IMR-90 (cell line): Measurements from ENCODE around the gene SPACA7. TPM values are rescaled to one million over a fixed set of nuclear protein-coding genes. Genes with fewer than 3 reads are reported as not detected.

Experiments
- ATAC-seq: fragments of 200-7000 bp; cut with Tn5 transposase; 2 replicates; pipeline ENCODE4 v1.9.1; 2020; ENCODE audit warnings: low read depth, mild to moderate bottlenecking, moderate library complexity
- BruUV-seq: library from RNA; stranded (reverse); fragments of 400-500 nt; replicated peaks from 2 replicates; lab custom pipeline; 2021; lab: Mats Ljungman, UMichigan
- CTCF ChIA-PET: fragments of 300-600 bp; formaldehyde crosslinking; extraction: SDS; loops from one replicate; lab custom pipeline; 2021; ENCODE audit warnings: antibody characterized with exemption; lab: Yijun Ruan, JAX
- POLR2A ChIA-PET: fragments of 300-600 bp; sonication (Branson Sonifier 250); formaldehyde crosslinking; loops from one replicate; lab custom pipeline; 2022; ENCODE audit warnings: antibody characterized with exemption; ENCODE audit not compliant: unreplicated experiment; lab: Charles Lee
- DNase-seq: peaks from one replicate; pipeline ENCODE4 v3.0.0; 2013
- H2AFZ ChIP-seq: replicated peaks from 2 replicates; pipeline ENCODE3; 2013; ENCODE audit warnings: low read length, mild to moderate bottlenecking; ENCODE audit not compliant: poor library complexity
- H2AK5ac ChIP-seq: 2 replicates; pipeline ENCODE4 v1.6.1; 2013; ENCODE audit warnings: low read depth, low read length, inconsistent platforms
- H2AK9ac ChIP-seq: replicated peaks from 2 replicates; pipeline ENCODE3; 2013; ENCODE audit warnings: mild to moderate bottlenecking, low read depth, low read length, moderate library complexity; ENCODE audit not compliant: poor library complexity
- H2BK120ac ChIP-seq: 2 replicates; pipeline ENCODE4 v1.6.1; 2013; ENCODE audit warnings: low read depth, low read length, inconsistent platforms
- H2BK15ac ChIP-seq: 3 replicates; pipeline ENCODE4 v1.6.1; 2013; ENCODE audit warnings: low read depth, low read length, inconsistent platforms
- H2BK20ac ChIP-seq: 2 replicates; pipeline ENCODE4 v1.6.1; 2013; ENCODE audit warnings: low read depth, mild to moderate bottlenecking, inconsistent platforms, low read length, moderate library complexity
- H2BK5ac ChIP-seq: 2 replicates; pipeline ENCODE4 v1.6.1; 2013; ENCODE audit warnings: mild to moderate bottlenecking, low read depth, low read length, inconsistent platforms; ENCODE audit not compliant: poor library complexity, severe bottlenecking
- H3K14ac ChIP-seq: replicated peaks from 2 replicates; pipeline ENCODE4 v1.6.1; 2013; ENCODE audit warnings: low read depth, low read length, inconsistent platforms
- H3K18ac ChIP-seq: 2 replicates; pipeline ENCODE4 v1.6.1; 2013; ENCODE audit warnings: low read depth, low read length, control low read depth
- H3K23ac ChIP-seq: 2 replicates; pipeline ENCODE4 v1.6.1; 2013; ENCODE audit warnings: low read depth, low read length, inconsistent platforms
- H3K27ac ChIP-seq: 2 replicates; pipeline ENCODE4 v1.5.1; 2013; ENCODE audit warnings: mild to moderate bottlenecking, control low read depth, low read length; ENCODE audit not compliant: insufficient read depth
- H3K27me3 ChIP-seq: 2 replicates; pipeline ENCODE4 v1.6.1; 2013; ENCODE audit warnings: low read length; ENCODE audit not compliant: control insufficient read depth, insufficient read depth
- H3K36me3 ChIP-seq: 2 replicates; pipeline ENCODE4 v1.6.1; 2013; ENCODE audit warnings: low read length, mixed read lengths; ENCODE audit not compliant: control insufficient read depth, insufficient read depth
- H3K4ac ChIP-seq: 2 replicates; pipeline ENCODE4 v1.6.1; 2013; ENCODE audit warnings: low read depth, low read length, inconsistent platforms
- H3K4me1 ChIP-seq: 2 replicates; pipeline ENCODE4 v1.6.1; 2013; ENCODE audit warnings: low read length, mixed read lengths; ENCODE audit not compliant: control insufficient read depth, insufficient read depth
- H3K4me2 ChIP-seq: 2 replicates; pipeline ENCODE4 v1.6.1; 2013; ENCODE audit warnings: low read depth, mild to moderate bottlenecking, control low read depth, low read length, moderate library complexity
- H3K4me3 ChIP-seq: 2 replicates; pipeline ENCODE4 v1.5.1; 2013; ENCODE audit warnings: low read depth, mild to moderate bottlenecking, control low read depth, low read length, moderate library complexity; ENCODE audit not compliant: insufficient read depth
- H3K56ac ChIP-seq: 2 replicates; pipeline ENCODE4 v1.6.1; 2013; ENCODE audit warnings: low read length, inconsistent platforms; ENCODE audit not compliant: insufficient read depth; ENCODE audit errors: extremely low read depth
- H3K79me1 ChIP-seq, 2 experiments: 2 replicates each; pipeline ENCODE4 v1.6.1; 2013; ENCODE audit warnings: low read length in 2 of 2, inconsistent platforms in 1 of 2, low read depth in 1 of 2
- H3K9ac ChIP-seq: 2 replicates; pipeline ENCODE4 v1.6.1; 2013; ENCODE audit warnings: low read depth, low read length, control low read depth
- H3K9me1 ChIP-seq: 2 replicates; pipeline ENCODE4 v1.6.1; 2013; ENCODE audit warnings: low read length, inconsistent platforms; ENCODE audit not compliant: insufficient read depth
- H3K9me3 ChIP-seq: 2 replicates; pipeline ENCODE4 v1.6.1; 2013; ENCODE audit warnings: low read length; ENCODE audit not compliant: control insufficient read depth, insufficient read depth
- H4K20me1 ChIP-seq: 2 replicates; pipeline ENCODE4 v1.6.1; 2013; ENCODE audit warnings: low read length, inconsistent platforms; ENCODE audit not compliant: insufficient read depth
- H4K5ac ChIP-seq: 2 replicates; pipeline ENCODE4 v1.6.1; 2013; ENCODE audit warnings: mild to moderate bottlenecking, low read depth, low read length, control low read depth
- H4K8ac ChIP-seq, 2 experiments: 2 replicates each; pipeline ENCODE4 v1.6.1; 2013; ENCODE audit warnings: low read depth in 2 of 2, low read length in 2 of 2, control low read depth in 1 of 2, inconsistent platforms in 1 of 2
- H4K91ac ChIP-seq: 2 replicates; pipeline ENCODE4 v1.6.1; 2013; ENCODE audit warnings: low read depth, low read length, inconsistent platforms; ENCODE audit not compliant: insufficient read depth
- BHLHE40 ChIP-seq: fragments of 150-350 bp; IDR thresholded peaks from 2 replicates; pipeline ENCODE4 v1.6.1; 2016; ENCODE audit warnings: mild to moderate bottlenecking, low read depth, low read length
- CEBPB ChIP-seq: IDR thresholded peaks from 2 replicates; pipeline ENCODE4 v1.6.1; 2012; ENCODE audit warnings: low read depth, low read length, improper control_type of control experiment
- CHD1 ChIP-seq: IDR thresholded peaks from 2 replicates; pipeline ENCODE4 v1.6.1; 2012; ENCODE audit warnings: low read depth, low read length, improper control_type of control experiment
- CTCF ChIP-seq: conservative IDR thresholded peaks from 2 replicates; pipeline ENCODE4 v1.5.1; 2012; ENCODE audit warnings: mild to moderate bottlenecking, low read depth, low read length, improper control_type of control experiment
- ELK1 ChIP-seq: fragments of 150-350 bp; IDR thresholded peaks from 2 replicates; pipeline ENCODE4 v1.6.1; 2016; ENCODE audit warnings: low read depth, mild to moderate bottlenecking, low read length, moderate library complexity, borderline replicate concordance
- FOS ChIP-seq: fragments of 150-350 bp; IDR thresholded peaks from 2 replicates; pipeline ENCODE4 v1.6.1; 2016; ENCODE audit warnings: low read depth, low read length
- MAFK ChIP-seq: IDR thresholded peaks from 2 replicates; pipeline ENCODE4 v1.6.1; 2012; ENCODE audit warnings: low read depth, low read length, improper control_type of control experiment
- MAZ ChIP-seq: IDR thresholded peaks from 2 replicates; pipeline ENCODE4 v1.6.1; 2012; ENCODE audit warnings: low read depth, mild to moderate bottlenecking, low read length, improper control_type of control experiment, moderate library complexity, borderline replicate concordance
- NFE2L2 ChIP-seq: fragments of 150-350 bp; IDR thresholded peaks from 2 replicates; pipeline ENCODE4 v1.6.1; 2016; ENCODE audit warnings: low read depth, mild to moderate bottlenecking, low read length
- POLR2A ChIP-seq: IDR thresholded peaks from 2 replicates; pipeline ENCODE4 v1.6.1; 2012; ENCODE audit warnings: mild to moderate bottlenecking, low read depth, low read length
- RAD21 ChIP-seq: IDR thresholded peaks from 2 replicates; pipeline ENCODE4 v1.6.1; 2012; ENCODE audit warnings: low read length, improper control_type of control experiment
- RCOR1 ChIP-seq: IDR thresholded peaks from 2 replicates; pipeline ENCODE4 v1.6.1; 2012; ENCODE audit warnings: mild to moderate bottlenecking, low read length, improper control_type of control experiment; ENCODE audit not compliant: insufficient replicate concordance
- RFX5 ChIP-seq: IDR thresholded peaks from 2 replicates; pipeline ENCODE4 v1.8.0; 2012; ENCODE audit warnings: low read depth, mild to moderate bottlenecking, low read length, moderate library complexity
- SMC3 ChIP-seq: fragments of 150-350 bp; IDR thresholded peaks from 2 replicates; pipeline ENCODE4 v1.6.1; 2016; ENCODE audit warnings: low read depth, mild to moderate bottlenecking, antibody characterized with exemption, low read length, moderate library complexity
- USF2 ChIP-seq: fragments of 150-350 bp; IDR thresholded peaks from 2 replicates; pipeline ENCODE4 v1.6.1; 2017; ENCODE audit warnings: mild to moderate bottlenecking, antibody characterized with exemption, low read length, low read depth
- WGBS, 2 experiments: methylation state at CpG; one replicate each; pipeline versions ENCODE4 v1.1.5 to v1.1.7; 2013; ENCODE audit warnings: missing lambda C conversion rate in 2 of 2; ENCODE audit not compliant: insufficient read length in 1 of 2; ENCODE audit errors: extremely low coverage in 2 of 2; 5-methylcytosine and 5-hydroxymethylcytosine counted together
- dilution Hi-C: fragments of 300-500 bp; cut with HindIII; formaldehyde crosslinking; loops from one replicate; pipeline ENCODE4 v1.14.3; 2018; ENCODE audit warnings: low sequenced_read_pairs; ENCODE audit not compliant: unreplicated experiment
- in situ Hi-C: fragments of 300-500 bp; cut with MboI; formaldehyde crosslinking; loops from 3 replicates; pipeline ENCODE4 v1.14.3; 2019; ENCODE audit warnings: low sequenced_read_pairs, inconsistent platforms, mixed read lengths
- intact Hi-C: fragments of 100-400 bp; cut with micrococcal nuclease; formaldehyde crosslinking; loops from 2 replicates; pipeline ENCODE4 v1.10.0; 2022
- polyA plus RNA-seq, 3 experiments: library from polyadenylated mRNA; depleted of rRNA; stranded (reverse); fragments of >200 nt; gene quantifications; 2 replicates each; pipeline ENCODE4 v1.2.3, GENCODE V29; 2012; ENCODE audit warnings: low replicate concordance in 1 of 3
- total RNA-seq: library from RNA; depleted of rRNA; stranded (reverse); fragments of >200 nt; gene quantifications from 2 replicates; pipeline ENCODE4 v1.2.3, GENCODE V29; 2012

SPACA7 gene
- total and polyA plus RNA-seq, 2 of the 4 experiments (the other 2 are of a cell fraction), result not detected

DNA sequence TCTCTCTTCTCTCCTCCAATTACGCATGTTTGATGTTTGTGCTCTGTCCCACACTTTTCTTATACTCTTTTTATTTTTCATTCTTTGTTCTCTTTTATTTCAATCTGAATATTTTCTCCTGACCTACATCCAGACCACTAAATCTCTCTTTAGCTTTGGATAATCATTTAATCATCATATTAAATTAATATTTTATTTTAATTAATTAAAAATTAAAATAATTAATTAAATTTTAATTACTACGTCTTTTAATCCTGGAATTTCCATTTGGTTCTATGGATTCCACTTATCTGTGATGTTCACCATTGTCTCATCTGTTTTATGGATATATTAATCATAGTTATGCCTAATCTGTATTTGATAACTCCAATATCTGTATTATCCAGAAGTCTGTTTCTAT lies 62.4 kb downstream of the SPACA7 start:
- peaks cover 6% of the 10 kb centered on the region for H3K27me3 ChIP-seq
- WGBS, 2 experiments, result no CpG with 5 or more reads among the region's 2 CpGs
- ATAC-seq (no peak), DNase-seq (no peak)
- no peak overlapping the region for H2BK15ac ChIP-seq
- intact Hi-C loops (loop anchor here (10.0 kb wide), 1 partner anchor 1494 kb away; no protein-coding TSS in a partner anchor), in situ Hi-C loops (no loop called here), dilution Hi-C loops (no loop called here)
- no peak overlapping the region for H3K18ac ChIP-seq
- no peak overlapping the region for H2AFZ ChIP-seq
- no peaks in the 10 kb centered on the region for H3K36me3 ChIP-seq
- H2BK120ac ChIP-seq, result no peak overlapping the region
- no peak overlapping the region for H3K4ac ChIP-seq
- H3K14ac ChIP-seq, result no peak overlapping the region
- no peak overlapping the region for H2BK20ac ChIP-seq
- H3K9me1 ChIP-seq, result no peaks in the 10 kb centered on the region
- no peak overlapping the region for H3K4me2 ChIP-seq
- no peak for TF ChIP-seq CHD1
- no peak for TF ChIP-seq RCOR1
- TF ChIP-seq CTCF, result no peak
- no peak for TF ChIP-seq POLR2A
- no peak for TF ChIP-seq CEBPB
- no peak for TF ChIP-seq MAFK
- TF ChIP-seq RFX5, result no peak
- no peak for TF ChIP-seq MAZ
- no peak for TF ChIP-seq FOS
- no peak for TF ChIP-seq RAD21
- no peak for TF ChIP-seq BHLHE40
- TF ChIP-seq SMC3, result no peak
- no peak for TF ChIP-seq NFE2L2
- no peak for TF ChIP-seq USF2
- no peak for TF ChIP-seq ELK1
- no peak overlapping the region for H3K23ac ChIP-seq
- H2AK5ac ChIP-seq, result no peak overlapping the region
- H3K9ac ChIP-seq, result no peak overlapping the region
- H3K27ac ChIP-seq, result no peak overlapping the region
- no peak overlapping the region for H4K5ac ChIP-seq
- H3K79me1 ChIP-seq, result no peaks in the 10 kb centered on the region
- H2AK9ac ChIP-seq, result no peak overlapping the region
- ChIA-PET CTCF (interaction anchor here (1.0 kb wide), 1 partner anchor 964 kb away, joined by 4 read pairs; no protein-coding TSS in a partner anchor), POLR2A (no interaction called here)
- no peak overlapping the region for H3K56ac ChIP-seq
- BruUV-seq, result no TSS peak
- no peak overlapping the region for H2BK5ac ChIP-seq
- H3K4me1 ChIP-seq, result no peaks in the 10 kb centered on the region
- no peak overlapping the region for H4K91ac ChIP-seq
- H3K4me3 ChIP-seq, result no peak overlapping the region
- no peak overlapping the region for H4K8ac ChIP-seq
- no peaks in the 10 kb centered on the region for H4K20me1 ChIP-seq
- H3K9me3 ChIP-seq, result no peaks in the 10 kb centered on the region; the same call in 1 of the 2 replicates
